Measurements from ENCODE around the gene CBFB.
"Not testable (repeated sequence)": the region's sequence is repeated elsewhere in the genome, so short reads cannot be mapped to it uniquely, and the experiment has no call there.

The CBFB gene

GRCh38 chr16:67028696-67029253 lies at the start of gene CBFB:
TSS of gene CBFB (plus strand) at chr16:67029149. CDS start at chr16:67029408, 259 bp downstream.
- DNase-seq (ENCODE audit: low read depth in 2 of 3, low spot score in 2 of 3) = peak; percentile 87 to 91 (median 88)

GRCh38 chr16:66983033-66983432 lies 45.9 kb upstream of the CBFB start:
- no peak for DNase-seq (ENCODE audit: low read depth in 2 of 3, low spot score in 2 of 3)

- peak in 2 of 3 experiments; percentile 41 to 57 for DNase-seq (ENCODE audit: low read depth in 2 of 3, low spot score in 2 of 3)
Observed at GRCh38 chr16:66984892-66985311, 44.0 kb upstream of the CBFB start.

DNA sequence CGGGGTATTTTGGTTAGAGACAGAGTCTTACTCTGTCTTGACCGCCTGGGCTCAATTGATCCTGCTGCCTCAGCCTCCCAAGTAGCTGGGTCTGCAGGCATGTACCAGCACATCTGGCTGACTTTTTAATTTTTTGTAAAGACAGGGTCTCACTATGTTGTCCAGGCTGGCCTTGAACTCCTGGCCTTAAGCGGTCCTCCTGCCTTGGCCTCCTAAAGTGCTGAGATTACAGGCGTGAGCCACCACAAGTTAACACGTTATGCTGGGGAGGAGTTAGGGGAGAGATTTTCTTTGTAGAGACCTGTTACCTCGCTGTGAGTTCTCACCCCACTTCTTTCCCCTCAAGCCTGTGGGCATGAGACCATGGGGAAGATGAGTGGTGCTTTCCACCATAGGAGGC lies 42.4 kb upstream of the CBFB start:
- no peak for DNase-seq (ENCODE audit: low read depth in 2 of 3, low spot score in 2 of 3)

DNA sequence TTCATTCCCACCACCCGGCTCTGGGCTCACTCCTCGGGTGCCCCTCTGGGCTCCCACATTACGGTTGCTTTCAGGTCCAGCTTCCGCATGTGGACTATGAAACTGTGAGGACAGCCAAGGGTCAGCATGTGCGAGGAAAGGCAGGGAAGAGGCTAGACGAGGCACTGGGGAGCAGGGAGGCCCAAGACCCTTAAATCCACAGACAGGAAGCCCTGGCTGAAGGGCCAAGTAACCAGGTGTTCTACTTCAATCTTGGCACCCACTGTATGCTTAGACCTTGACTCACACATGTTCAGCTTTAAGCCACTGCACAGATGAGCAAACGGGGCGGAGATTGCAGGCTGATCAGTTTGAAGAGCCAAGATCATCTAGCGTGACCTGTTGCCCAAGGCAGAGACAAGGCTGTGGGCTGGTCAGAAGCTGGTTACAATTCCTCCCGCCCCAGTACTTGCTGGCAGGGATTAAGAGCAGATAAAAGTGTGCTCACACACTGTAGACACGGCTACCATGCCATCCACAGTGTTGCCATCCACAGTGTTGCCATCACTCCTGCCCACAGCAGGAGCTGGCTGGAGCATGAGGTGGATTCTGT lies 40.7 kb upstream of the CBFB start, which contains the start of gene CES4A:
TSS of gene CES4A (plus strand) at position 393 of the 592 bp plus-strand sequence. CDS start at position 577, 184 bp downstream.
- no peak for DNase-seq (ENCODE audit: low read depth in 2 of 3, low spot score in 2 of 3)

DNA sequence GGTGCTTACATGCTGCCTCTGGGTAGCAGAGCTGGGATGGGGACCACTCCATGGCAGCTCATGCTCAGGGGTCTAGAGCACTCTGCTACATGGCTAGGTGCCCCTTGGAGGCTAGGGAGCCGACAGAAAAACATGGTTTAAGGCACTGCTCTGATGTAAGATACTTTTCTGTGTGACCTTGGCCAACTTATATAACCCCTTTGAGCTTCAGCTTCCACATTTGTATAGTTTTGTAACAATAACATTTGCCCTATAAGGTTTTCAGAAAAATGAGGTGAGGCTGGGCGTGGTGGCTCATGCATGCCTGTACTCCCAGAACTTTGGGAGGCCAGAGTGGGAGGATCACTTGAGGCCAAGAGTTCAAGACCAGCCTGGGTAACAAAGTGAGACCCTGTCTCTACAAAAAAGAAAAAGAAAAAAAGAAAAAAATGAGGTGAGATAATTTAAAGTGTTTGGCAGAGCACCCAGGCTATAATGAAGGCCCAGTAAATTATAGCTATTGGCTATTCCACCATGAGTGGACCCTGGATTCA lies 37.3 kb upstream of the CBFB start:
- no peak for DNase-seq (ENCODE audit: low read depth in 2 of 3, low spot score in 2 of 3)

DNA sequence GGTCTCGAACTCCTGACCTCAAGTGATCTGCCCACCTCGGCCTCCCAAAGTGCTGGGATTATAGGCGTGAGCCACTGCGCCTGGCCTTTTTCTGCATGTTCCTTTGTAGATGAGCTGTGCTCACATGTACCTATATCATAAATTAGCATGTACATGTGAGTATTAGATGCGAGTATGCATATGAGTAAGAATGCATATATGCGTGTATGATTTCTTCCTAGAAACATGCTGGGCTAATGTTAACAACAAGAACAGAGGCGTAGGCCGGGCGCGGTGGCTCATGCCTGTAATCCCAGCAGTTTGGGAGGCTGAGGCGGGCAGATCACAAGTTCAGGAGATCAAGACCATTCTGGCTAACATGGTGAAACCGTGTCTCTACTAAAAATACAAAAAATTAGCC lies 35.4 kb upstream of the CBFB start:
- DNase-seq (ENCODE audit: low read depth in 2 of 3, low spot score in 2 of 3) = not testable (repeated sequence)

DNA sequence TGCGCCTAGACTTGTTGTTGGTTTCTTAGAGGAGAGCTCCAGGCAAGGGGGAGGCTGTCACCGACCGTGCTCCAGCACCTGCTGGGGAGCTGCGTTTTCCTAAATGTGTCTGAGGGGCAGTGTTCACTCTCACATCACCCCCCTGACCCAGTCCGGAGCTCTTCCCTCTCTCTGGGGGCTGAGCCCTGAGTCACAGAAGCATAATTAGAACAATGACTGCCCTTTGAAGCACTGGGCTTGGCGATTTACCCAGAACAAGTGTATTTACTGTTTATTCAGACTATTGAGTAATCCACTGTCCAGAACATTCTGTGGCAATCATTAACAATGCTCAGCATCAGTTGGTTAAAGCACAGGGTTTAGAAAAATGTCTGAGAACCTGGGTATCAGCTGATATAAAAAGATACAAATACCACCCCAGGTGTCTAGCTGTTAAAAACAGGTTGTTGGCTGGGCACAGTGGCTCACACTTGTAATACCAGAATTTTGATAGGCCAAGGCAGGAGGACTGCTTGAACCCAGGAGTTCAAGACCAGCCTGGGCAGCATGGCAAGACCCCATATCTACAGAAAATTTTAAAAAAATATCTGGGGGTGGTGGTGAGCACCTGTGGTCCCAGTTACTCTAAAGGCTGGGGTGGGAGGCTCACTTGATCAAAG lies 32.5 kb upstream of the CBFB start:
- DNase-seq (ENCODE audit: low read depth in 2 of 3, low spot score in 2 of 3) = no peak

- DNase-seq (ENCODE audit: low read depth in 2 of 3, low spot score in 2 of 3) = no peak
Observed at GRCh38 chr16:66996983-66997358, 32.0 kb upstream of the CBFB start.

GRCh38 chr16:67000384-67001351 lies 28.3 kb upstream of the CBFB start:
- DNase-seq (ENCODE audit: low read depth in 2 of 3, low spot score in 2 of 3) = no peak

GRCh38 chr16:67001726-67002125 lies 27.2 kb upstream of the CBFB start:
- no peak for DNase-seq (ENCODE audit: low read depth in 2 of 3, low spot score in 2 of 3)

DNA sequence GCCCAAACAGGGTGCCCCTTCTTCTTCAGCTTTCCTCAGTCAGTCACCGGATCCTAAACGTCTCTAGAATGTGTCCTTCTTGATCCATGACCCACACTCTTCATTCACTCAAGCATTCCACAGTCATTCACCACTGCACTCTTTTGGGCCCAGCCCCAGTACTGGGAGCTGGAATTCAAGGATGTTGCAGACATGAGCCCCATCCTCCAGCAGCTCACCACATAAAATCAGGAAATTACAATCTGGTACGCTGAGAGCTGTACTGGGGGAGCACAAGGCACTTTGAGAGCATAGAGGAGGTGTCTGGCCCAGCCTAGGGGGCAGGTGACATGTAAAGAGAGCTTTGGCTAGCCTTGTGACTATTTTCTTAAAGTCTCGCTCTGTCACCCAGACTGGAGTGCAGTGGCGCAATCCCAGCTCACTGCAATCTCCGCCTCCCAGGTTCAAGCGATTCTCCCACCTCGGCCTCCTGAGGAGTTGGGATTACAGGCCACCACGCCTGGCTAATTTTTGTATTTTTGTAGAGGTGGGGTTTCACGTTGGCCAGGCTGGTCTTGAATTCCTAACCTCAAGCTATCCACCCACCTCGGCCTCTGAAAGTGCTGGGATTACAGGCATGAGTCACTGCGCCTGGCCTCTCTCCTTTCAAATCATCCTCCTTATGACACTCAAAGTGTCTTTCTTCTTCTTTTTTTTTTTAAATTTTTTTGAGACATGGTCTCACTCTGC lies 21.9 kb upstream of the CBFB start:
- no peak for DNase-seq (ENCODE audit: low read depth in 2 of 3, low spot score in 2 of 3)

GRCh38 chr16:67009158-67009557 lies 19.8 kb upstream of the CBFB start:
- no peak for DNase-seq (ENCODE audit: low read depth in 2 of 3, low spot score in 2 of 3)

DNA sequence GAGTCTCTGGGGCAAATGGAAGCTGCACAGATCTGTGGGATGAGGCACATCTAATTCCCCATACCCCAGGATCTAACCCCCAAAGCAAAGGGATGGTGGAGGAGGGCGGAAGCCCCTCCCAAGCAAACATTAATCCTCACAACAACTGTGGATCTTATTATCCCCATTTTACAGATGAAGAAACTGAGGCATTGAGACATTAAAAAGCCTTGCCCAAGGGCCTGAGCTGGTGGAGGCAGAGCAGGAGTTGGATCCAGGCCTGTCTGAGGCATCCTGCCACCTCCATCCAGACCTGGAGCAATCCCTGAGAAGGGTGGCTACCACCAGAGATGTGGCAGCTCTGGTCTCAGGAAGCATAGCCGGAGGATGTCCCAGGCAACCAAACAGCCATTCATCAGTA lies 17.7 kb upstream of the CBFB start:
- DNase-seq (ENCODE audit: low read depth in 2 of 3, low spot score in 2 of 3) = no peak

DNA sequence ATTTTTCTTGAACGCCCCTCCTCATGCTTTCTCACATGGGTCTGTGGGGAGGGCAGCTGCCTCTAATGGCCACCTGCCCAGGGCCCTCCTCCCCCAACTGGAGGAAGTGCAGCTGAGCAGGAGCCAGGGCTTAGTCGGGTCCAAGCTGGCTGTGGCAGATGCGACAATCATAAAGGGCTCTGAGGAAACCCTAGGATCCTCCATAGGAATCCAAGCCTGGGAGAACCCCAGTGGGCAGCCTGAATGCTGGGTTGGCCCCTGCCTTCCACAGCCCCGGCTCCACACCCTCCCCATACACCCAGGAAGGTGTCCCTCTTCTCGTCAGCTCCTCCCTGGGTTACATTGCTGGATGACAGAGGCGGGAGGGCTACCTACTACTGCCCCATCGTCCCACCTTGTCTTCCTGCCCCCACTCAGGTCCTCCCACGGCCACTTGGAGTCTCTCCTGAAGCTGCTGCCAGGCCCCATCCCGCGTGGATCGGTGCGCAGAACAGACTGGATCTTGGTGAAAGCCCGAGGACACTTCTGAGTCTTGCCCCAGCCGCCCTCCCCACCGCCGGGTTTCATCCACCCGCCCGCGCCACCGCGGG lies 15.6 kb upstream of the CBFB start:
- no peak for DNase-seq (ENCODE audit: low read depth in 2 of 3, low spot score in 2 of 3)

GRCh38 chr16:67013823-67014633 lies 14.9 kb upstream of the CBFB start:
- DNase-seq (ENCODE audit: low read depth in 2 of 3, low spot score in 2 of 3) = peak; percentile 67 to 68 (median 68)

DNA sequence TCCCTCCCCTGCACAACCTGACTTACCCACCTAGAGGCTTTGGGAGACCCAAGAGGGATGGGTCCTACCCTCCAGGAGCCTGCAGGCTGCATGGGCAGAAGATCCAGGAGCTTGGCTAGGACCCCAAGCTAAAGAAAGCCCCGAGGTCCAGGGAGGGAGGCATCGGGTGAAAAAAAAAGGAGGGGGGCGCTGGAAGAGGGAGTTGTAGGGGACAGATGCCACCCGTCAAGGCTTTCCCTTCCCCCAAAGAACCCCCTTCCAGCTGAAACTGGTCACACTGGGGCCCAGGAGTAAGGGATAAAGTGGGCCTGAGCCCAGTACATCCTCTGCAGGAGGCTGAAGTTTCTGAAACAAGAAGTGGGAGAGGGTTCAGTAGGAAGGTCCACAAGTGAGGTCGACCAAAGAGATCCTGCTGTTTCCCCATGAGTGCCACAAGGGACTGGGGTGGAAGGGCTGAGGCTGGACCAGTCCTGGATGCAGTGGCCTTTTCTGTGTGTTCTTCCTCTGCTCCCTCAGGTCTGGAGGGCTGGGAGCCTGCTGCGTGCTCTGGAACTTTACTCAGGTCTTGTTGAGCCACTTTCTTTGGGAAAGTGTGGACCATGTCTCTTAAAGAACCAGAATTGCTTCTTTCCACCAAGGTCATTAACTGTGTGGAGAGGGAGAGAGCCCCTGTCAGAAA lies 14.2 kb upstream of the CBFB start:
- no peak for DNase-seq (ENCODE audit: low read depth in 2 of 3, low spot score in 2 of 3)

DNA sequence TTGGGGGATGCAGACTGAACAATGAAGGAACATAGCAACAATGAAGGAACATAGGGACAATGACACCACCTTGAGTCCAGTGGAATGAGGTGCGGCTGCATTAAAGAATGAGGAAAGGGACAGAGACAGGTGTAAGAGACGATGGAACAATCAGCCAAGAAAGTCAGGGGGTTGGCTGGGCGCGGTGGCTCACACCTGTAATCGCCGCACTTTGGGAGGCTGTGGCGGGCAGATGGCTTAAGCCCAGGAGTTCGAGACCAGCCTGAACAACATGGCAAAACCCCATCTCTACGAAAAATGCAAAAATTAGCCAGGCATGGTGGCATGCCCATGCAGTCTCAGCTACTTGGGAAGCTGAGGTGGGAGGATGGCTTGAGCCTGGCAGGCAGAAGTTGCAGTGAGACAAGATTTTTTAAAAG lies 13.6 kb upstream of the CBFB start:
- DNase-seq (ENCODE audit: low read depth in 2 of 3, low spot score in 2 of 3) = no peak

DNA sequence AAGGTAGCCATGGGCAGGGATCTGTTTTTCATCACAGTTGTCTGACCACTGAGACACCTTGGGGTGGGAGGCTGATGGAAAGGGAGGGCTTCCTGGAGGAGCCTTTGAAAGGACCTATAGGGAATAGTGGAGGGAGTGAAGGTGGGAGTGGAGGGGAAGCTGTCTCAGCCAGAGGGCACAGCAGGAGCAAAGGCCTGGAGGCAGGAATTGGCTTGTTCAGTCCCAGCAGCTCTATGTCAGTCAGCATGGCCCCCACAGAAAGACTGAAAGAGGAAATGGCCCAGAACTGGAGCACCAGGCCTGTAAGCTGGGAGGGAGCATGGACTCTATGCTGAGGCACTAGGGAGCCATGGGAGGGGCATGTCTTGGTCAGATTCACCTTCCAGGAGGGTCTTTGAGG lies 12.8 kb upstream of the CBFB start:
- no peak for DNase-seq (ENCODE audit: low read depth in 2 of 3, low spot score in 2 of 3)
